GM21619 (cell line): Measurements from ENCODE around the gene TTLL12.

ENCODE experiments used
- ATAC-seq: cut with Tn5 transposase; IDR thresholded peaks from one replicate; pipeline ENCODE4 v1.9.1; 2021; ENCODE audit not compliant: unreplicated experiment

Gene TTLL12

GRCh38 chr22:43173976-43174720 is 12.8 kb downstream of the TTLL12 start:
- no peak for ATAC-seq

GRCh38 chr22:43173566-43173965 is 13.4 kb downstream of the TTLL12 start:
- no peak for ATAC-seq

- no peak for ATAC-seq
Observed at GRCh38 chr22:43172191-43172590, 14.7 kb downstream of the TTLL12 start.

GRCh38 chr22:43171607-43172006 is 15.3 kb downstream of the TTLL12 start:
- ATAC-seq: no peak

- ATAC-seq: no peak
Observed at GRCh38 chr22:43171019-43171491, 15.9 kb downstream of the TTLL12 start.

GRCh38 chr22:43170131-43170480 is 16.8 kb downstream of the TTLL12 start:
- no peak for ATAC-seq

GRCh38 chr22:43169310-43170130 is 17.4 kb downstream of the TTLL12 start:
- no peak for ATAC-seq

GRCh38 chr22:43168471-43169309 is 18.2 kb downstream of the TTLL12 start:
- no peak for ATAC-seq

GRCh38 chr22:43167001-43167589 is 19.8 kb downstream of the TTLL12 start:
- no peak for ATAC-seq

GRCh38 chr22:43166132-43166930 is 20.6 kb downstream of the TTLL12 start:
- ATAC-seq: no peak

- ATAC-seq: no peak
Observed at GRCh38 chr22:43164636-43165035, 22.3 kb downstream of the TTLL12 start.

GRCh38 chr22:43163241-43163795 is 23.6 kb downstream of the TTLL12 start:
- no peak for ATAC-seq

GRCh38 chr22:43162412-43163150 is 24.4 kb downstream of the TTLL12 start:
- no peak for ATAC-seq

- no peak for ATAC-seq
Observed at GRCh38 chr22:43160497-43161126, 26.3 kb downstream of the TTLL12 start.

- ATAC-seq: no peak
Observed at GRCh38 chr22:43159484-43160178, 27.3 kb downstream of the TTLL12 start.

- ATAC-seq: no peak
Observed at GRCh38 chr22:43158778-43159483, 28.0 kb downstream of the TTLL12 start.

GRCh38 chr22:43157874-43158546 is 28.9 kb downstream of the TTLL12 start:
- no peak for ATAC-seq
